ENCODE results near the gene CSTPP1. TPM values are rescaled to one million over a fixed set of nuclear protein-coding genes. Genes with fewer than 3 reads are reported as not detected.
A peak's percentile ranks its signal among the peaks of the same experiment; 100 is the strongest.
"Not testable (repeated sequence)": the region's sequence is repeated elsewhere in the genome, so short reads cannot be mapped to it uniquely, and the experiment has no call there.

Gene CSTPP1
- polyA plus RNA-seq, 1 donor (not counting 4 experiments of a cell fraction or from before 2014, with no cell fraction given), result 20.0 TPM

- H3K9ac ChIP-seq (ENCODE audit: control insufficient read depth, extremely low read depth, insufficient read depth, low read length), result no peak overlapping the region
- H3K4me1 ChIP-seq (ENCODE audit: control insufficient read depth, extremely low read depth, insufficient read depth, low read length), result peaks cover 5% of the 10 kb centered on the region
- H3K9me3 ChIP-seq (ENCODE audit: control insufficient read depth, low read depth, low read length), result no peaks in the 10 kb centered on the region
- DNase-seq (ENCODE audit: low read depth, low spot score) (no peak), FAIRE-seq (no peak)
- no peaks in the 10 kb centered on the region for H3K9me1 ChIP-seq (ENCODE audit: control insufficient read depth, extremely low read depth, insufficient read depth, low read length)
- dilution Hi-C loops (cut with MboI; ENCODE audit: extremely low pct_ligation_motif_present, low sequenced_read_pairs), result no loop called here
- H3K27me3 ChIP-seq (ENCODE audit: control insufficient read depth, extremely low read depth, insufficient read depth, low read length), result no peaks in the 10 kb centered on the region
- no peak overlapping the region for H3K4me3 ChIP-seq (ENCODE audit: control insufficient read depth in 2 of 3, extremely low read depth in 1 of 3, insufficient read depth in 2 of 3, low read depth in 1 of 3, low read length in 3 of 3)
- H3K36me3 ChIP-seq (ENCODE audit: control insufficient read depth in 2 of 2, extremely low read depth in 1 of 2, insufficient read depth in 2 of 2, low read length in 2 of 2), result no peaks in the 10 kb centered on the region
- H3K27ac ChIP-seq (ENCODE audit: control insufficient read depth, insufficient read depth, low read length), result no peak overlapping the region
- H4K20me1 ChIP-seq (ENCODE audit: control insufficient read depth, extremely low read depth, insufficient read depth, low read length), result no peaks in the 10 kb centered on the region
- H3K79me2 ChIP-seq (ENCODE audit: control insufficient read depth, insufficient read depth, low read length), result no peaks in the 10 kb centered on the region
- H2AFZ ChIP-seq (ENCODE audit: control insufficient read depth, low read length), result no peak overlapping the region
- TF ChIP-seq, protein P1, sequence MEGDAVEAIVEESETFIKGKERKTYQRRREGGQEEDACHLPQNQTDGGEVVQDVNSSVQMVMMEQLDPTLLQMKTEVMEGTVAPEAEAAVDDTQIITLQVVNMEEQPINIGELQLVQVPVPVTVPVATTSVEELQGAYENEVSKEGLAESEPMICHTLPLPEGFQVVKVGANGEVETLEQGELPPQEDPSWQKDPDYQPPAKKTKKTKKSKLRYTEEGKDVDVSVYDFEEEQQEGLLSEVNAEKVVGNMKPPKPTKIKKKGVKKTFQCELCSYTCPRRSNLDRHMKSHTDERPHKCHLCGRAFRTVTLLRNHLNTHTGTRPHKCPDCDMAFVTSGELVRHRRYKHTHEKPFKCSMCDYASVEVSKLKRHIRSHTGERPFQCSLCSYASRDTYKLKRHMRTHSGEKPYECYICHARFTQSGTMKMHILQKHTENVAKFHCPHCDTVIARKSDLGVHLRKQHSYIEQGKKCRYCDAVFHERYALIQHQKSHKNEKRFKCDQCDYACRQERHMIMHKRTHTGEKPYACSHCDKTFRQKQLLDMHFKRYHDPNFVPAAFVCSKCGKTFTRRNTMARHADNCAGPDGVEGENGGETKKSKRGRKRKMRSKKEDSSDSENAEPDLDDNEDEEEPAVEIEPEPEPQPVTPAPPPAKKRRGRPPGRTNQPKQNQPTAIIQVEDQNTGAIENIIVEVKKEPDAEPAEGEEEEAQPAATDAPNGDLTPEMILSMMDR (optimal IDR thresholded peaks at IDR 0.05 in 1 of 3, IDR thresholded peaks at IDR 0.05 in 1 of 3, conservative IDR thresholded peaks at IDR 0.05 in 1 of 3; ENCODE audit: extremely low read depth in 1 of 3, insufficient read depth in 2 of 3, low read length in 3 of 3), result no peak
- TF ChIP-seq EZH2 (IDR thresholded peaks at IDR 0.05; ENCODE audit: low read length), result no peak
- no peak overlapping the region for H3K4me2 ChIP-seq (ENCODE audit: control insufficient read depth, extremely low read depth, insufficient read depth, low read depth, low read length)
Observed at GRCh38 chr11:46984987-46985386, 48.4 kb downstream of the CSTPP1 start.

DNA sequence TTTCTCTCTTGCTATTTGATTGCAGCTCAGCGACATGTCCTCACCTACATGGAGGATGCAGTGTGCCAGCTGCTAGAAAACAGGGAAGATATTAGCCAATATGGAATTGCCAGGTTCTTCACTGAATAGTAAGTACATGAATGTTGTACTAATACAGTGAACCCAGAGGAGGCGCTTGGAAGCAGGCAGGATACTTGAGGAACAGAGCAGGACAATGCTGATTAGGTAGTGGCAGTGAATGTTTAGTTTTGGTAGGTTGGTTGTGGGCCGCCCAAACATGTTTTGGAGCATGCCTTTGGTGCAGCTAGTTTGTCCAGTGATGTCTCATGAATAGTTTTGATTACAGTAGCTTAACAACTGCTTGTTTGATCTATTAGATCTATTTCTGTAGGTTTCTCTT lies 50.6 kb downstream of the CSTPP1 start:
- Histone ChIP-seq H3K4me2 (ENCODE audit: control insufficient read depth, extremely low read depth, insufficient read depth, low read depth, low read length) (no peak overlapping the region), H3K4me1 (ENCODE audit: control insufficient read depth, extremely low read depth, insufficient read depth, low read length) (peaks cover 5% of the 10 kb centered on the region), H3K4me3 (ENCODE audit: control insufficient read depth in 2 of 3, extremely low read depth in 1 of 3, insufficient read depth in 2 of 3, low read depth in 1 of 3, low read length in 3 of 3) (no peak overlapping the region), H3K27ac (ENCODE audit: control insufficient read depth, insufficient read depth, low read length) (no peak overlapping the region), H3K79me2 (ENCODE audit: control insufficient read depth, insufficient read depth, low read length) (no peaks in the 10 kb centered on the region), H3K9ac (ENCODE audit: control insufficient read depth, extremely low read depth, insufficient read depth, low read length) (no peak overlapping the region), H3K9me3 (ENCODE audit: control insufficient read depth, low read depth, low read length) (no peaks in the 10 kb centered on the region), H4K20me1 (ENCODE audit: control insufficient read depth, extremely low read depth, insufficient read depth, low read length) (no peaks in the 10 kb centered on the region), H3K27me3 (ENCODE audit: control insufficient read depth, extremely low read depth, insufficient read depth, low read length) (no peaks in the 10 kb centered on the region), H3K9me1 (ENCODE audit: control insufficient read depth, extremely low read depth, insufficient read depth, low read length) (no peaks in the 10 kb centered on the region), H3K36me3 (ENCODE audit: control insufficient read depth in 2 of 2, extremely low read depth in 1 of 2, insufficient read depth in 2 of 2, low read length in 2 of 2) (no peaks in the 10 kb centered on the region), H2AFZ (ENCODE audit: control insufficient read depth, low read length) (no peak overlapping the region)
- dilution Hi-C loops (cut with MboI; ENCODE audit: extremely low pct_ligation_motif_present, low sequenced_read_pairs), result no loop called here
- TF ChIP-seq EZH2 (IDR thresholded peaks at IDR 0.05; ENCODE audit: low read length), result no peak
- TF ChIP-seq, protein P1 (optimal IDR thresholded peaks at IDR 0.05 in 1 of 3, IDR thresholded peaks at IDR 0.05 in 1 of 3, conservative IDR thresholded peaks at IDR 0.05 in 1 of 3; ENCODE audit: extremely low read depth in 1 of 3, insufficient read depth in 2 of 3, low read length in 3 of 3), result peak; percentile 34 to 59 (median 50)
- DNase-seq (ENCODE audit: low read depth, low spot score) (peak; percentile 32), FAIRE-seq (peak; percentile 85)

GRCh38 chr11:46989810-46990487 lies 53.4 kb downstream of the CSTPP1 start:
- H3K79me2 ChIP-seq (ENCODE audit: control insufficient read depth, insufficient read depth, low read length); DNase-seq (ENCODE audit: low read depth, low spot score); H3K27ac ChIP-seq (ENCODE audit: control insufficient read depth, insufficient read depth, low read length); H3K9ac ChIP-seq (ENCODE audit: control insufficient read depth, extremely low read depth, insufficient read depth, low read length); H3K4me2 ChIP-seq (ENCODE audit: control insufficient read depth, extremely low read depth, insufficient read depth, low read depth, low read length); H4K20me1 ChIP-seq (ENCODE audit: control insufficient read depth, extremely low read depth, insufficient read depth, low read length); FAIRE-seq; H3K4me1 ChIP-seq (ENCODE audit: control insufficient read depth, extremely low read depth, insufficient read depth, low read length); H2AFZ ChIP-seq (ENCODE audit: control insufficient read depth, low read length); dilution Hi-C loops (cut with MboI; ENCODE audit: extremely low pct_ligation_motif_present, low sequenced_read_pairs); H3K9me1 ChIP-seq (ENCODE audit: control insufficient read depth, extremely low read depth, insufficient read depth, low read length); H3K27me3 ChIP-seq (ENCODE audit: control insufficient read depth, extremely low read depth, insufficient read depth, low read length); H3K4me3 ChIP-seq (ENCODE audit: control insufficient read depth in 2 of 3, extremely low read depth in 1 of 3, insufficient read depth in 2 of 3, low read depth in 1 of 3, low read length in 3 of 3); H3K36me3 ChIP-seq (ENCODE audit: control insufficient read depth in 2 of 2, extremely low read depth in 1 of 2, insufficient read depth in 2 of 2, low read length in 2 of 2); H3K9me3 ChIP-seq (ENCODE audit: control insufficient read depth, low read depth, low read length): not testable (repeated sequence)
